HG03460 (cell line): Measurements from ENCODE around the gene ATAD3A.
"Not testable (repeated sequence)": the region's sequence is repeated elsewhere in the genome, so short reads cannot be mapped to it uniquely, and the experiment has no call there.

ENCODE experiments used
- ATAC-seq: cut with Tn5 transposase; IDR thresholded peaks from one replicate; pipeline ENCODE4 v1.9.1; 2021; ENCODE audit not compliant: unreplicated experiment

ATAD3A gene

DNA sequence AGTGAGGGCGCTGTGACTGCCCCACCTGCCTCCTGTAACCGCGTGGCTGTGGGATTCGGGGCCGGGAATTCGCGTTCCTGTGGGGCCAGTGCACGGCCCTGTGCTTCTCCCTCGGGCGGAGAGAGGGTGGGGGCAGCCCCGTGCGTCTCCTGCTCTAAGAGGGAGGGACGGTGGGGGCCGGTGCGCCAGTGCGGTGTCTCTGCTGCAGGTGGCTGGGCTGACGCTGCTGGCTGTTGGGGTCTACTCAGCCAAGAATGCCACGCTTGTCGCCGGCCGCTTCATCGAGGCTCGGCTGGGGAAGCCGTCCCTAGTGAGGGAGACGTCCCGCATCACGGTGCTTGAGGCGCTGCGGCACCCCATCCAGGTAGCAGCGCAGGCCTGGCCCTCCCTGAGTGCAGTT, 10.6 kb downstream of the ATAD3A start:
- ATAC-seq = not testable (repeated sequence)

DNA sequence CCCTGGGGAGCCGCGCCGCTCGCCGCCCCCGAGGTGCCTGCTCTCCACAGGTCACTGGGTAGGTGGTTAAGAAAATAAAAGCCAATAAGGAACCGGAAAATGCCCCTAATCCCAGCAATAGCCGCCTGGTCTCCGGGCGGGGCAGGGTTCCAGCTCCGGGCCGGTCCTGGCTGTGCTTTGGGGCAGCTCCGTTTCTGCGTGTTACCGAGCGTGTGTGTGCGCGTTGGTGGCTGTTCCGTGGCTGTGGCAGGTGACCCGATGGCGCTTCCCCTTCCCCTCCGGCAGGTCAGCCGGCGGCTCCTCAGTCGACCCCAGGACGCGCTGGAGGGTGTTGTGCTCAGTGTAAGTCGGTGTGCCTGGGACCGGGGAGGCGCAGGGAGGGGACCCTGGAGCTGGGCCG, 11.3 kb downstream of the ATAD3A start:
- ATAC-seq = not testable (repeated sequence)

DNA sequence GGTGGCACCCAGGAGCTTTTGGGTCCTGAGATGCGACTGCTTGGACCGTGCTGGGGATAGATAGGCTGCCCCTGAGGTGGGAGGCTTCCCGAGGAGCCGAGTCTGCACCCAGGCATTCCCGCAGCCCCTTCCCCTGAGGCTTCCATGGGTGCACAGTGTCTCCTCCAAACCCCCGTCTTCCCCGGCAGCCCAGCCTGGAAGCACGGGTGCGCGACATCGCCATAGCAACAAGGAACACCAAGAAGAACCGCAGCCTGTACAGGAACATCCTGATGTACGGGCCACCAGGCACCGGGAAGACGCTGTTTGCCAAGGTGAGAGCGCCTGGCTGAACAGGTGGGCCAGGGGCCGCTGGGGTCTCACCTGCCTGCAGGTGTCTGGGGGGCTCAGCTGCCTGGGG, 11.7 kb downstream of the ATAD3A start:
- not testable (repeated sequence) for ATAC-seq

DNA sequence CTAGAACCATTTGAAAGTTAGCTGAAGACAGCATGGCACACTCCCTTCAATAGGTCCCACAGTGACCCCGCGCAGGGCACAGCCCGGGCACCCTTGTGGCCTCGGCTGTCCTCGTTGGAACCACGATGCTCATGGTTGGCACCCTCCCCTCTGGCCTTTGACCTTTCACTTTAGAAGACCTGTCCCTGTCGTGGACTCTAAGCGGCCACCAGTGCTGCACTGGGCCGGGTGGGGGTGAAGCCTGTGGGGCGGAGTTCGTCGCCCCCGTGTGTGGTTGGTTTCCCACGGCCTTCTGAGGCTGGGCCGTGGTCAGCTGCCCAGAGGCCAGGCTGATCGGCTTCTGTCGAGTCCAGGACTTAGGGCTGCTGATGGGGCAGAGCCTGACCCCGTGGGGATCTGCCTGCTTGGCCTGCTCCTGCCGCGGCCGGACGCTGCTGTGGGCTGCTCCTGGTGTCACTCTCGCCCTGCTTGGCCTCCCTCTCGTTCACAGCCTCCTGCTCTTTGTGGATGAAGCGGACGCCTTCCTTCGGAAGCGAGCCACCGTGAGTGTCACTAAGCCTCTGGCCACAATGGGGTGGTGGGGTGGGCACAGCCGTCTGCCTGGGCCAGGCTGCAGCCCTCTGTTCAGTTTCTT, 12.9 kb downstream of the ATAD3A start:
- ATAC-seq = not testable (repeated sequence)

DNA sequence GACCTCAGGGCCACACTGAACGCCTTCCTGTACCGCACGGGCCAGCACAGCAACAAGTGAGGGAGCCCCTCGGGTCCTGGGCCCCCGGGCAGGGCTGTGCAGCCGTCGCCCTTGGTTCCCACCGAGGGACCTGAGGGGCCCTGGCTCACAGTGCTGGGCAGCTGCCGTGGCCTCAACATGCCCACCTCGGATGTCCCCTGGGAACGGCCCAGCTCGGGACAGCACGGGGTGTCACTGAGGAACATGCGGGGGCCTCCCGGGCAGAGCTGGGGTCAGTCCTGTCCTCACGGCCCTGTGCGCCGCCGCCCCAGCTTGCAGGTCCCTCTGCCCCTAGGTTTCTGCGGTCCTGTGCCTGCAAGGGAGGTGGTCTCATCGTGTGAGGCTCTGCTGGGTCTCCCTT, 14.5 kb downstream of the ATAD3A start:
- not testable (repeated sequence) for ATAC-seq

DNA sequence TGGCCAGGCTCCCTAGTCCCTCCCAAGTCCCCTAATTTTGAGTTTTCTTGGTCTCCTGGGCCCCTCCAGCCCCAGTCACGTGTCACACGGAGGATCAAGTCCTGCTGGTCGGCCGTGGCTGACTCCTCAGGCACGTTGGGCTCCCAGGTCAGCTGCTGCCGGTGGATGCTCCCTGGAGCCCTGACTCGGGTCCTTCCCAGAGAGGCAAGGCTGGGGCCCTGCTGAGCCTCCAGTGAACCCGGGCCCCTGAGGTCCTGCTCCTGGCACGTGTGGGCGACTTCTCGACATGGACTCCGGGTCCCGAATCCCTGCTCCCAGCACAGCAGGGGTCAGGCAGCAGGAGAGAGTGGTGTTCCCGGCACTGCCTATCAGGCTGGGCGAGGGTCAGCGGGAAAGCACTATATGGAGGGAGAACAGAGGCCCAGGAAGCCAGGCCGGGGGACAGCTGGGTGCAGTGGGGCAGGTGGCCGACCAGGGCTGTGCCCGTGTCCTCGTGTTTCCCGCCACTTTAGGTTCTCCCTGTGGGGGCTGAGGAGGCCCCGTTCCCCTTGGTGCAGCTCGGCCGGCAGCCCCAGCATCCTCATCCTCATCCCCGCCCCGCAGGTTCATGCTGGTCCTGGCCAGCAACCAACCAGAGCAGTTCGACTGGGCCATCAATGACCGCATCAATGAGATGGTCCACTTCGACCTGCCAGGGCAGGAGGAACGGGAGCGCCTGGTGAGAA, 15.3 kb downstream of the ATAD3A start:
- ATAC-seq = no peak

DNA sequence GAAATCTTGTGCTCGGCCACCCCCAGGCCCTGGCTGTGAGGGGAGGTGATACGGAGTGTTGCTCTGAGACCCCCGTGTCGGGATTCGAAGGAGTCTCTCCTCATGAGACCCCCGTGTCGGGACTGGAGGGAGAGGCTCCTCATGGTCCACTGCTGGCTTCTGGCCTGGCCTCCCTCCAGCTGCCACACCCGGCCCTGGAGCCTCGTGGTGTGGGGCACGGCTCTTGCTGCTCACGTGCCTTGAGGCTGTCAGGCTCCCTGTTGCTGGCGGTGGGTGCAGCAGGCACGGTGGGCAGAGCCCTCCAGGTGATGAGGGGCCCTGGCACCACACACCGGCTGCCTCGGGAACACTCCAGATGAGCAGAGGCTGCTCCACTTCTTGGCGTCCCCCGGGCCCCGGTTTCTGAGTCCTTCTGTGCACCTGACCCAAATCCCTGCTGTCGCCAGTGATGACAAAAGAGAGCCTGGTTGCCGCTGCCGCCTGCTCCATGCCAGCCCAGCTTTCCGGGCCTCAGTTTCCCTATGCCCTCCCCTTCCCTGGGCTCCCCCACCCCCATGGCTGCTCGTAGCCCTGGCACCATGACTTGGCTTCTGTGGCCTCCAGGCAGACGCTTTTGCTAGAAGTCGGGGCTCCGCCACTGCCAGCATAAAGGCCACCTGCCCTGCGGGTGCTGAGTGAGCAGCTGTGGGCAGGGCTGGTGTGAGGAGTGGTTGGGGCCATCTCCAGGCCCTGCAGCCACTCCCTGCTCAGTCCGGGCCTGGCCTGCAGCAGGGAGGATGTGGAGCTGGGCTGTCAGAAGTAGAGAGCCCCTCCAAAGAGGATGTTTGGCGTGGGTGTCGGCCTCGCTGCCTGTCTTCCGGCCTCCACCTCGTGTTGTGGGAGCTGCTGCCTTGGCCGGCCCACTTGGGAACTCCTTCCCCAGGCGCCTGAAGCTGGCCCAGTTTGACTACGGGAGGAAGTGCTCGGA, 16.6 kb downstream of the ATAD3A start:
- no peak for ATAC-seq

DNA sequence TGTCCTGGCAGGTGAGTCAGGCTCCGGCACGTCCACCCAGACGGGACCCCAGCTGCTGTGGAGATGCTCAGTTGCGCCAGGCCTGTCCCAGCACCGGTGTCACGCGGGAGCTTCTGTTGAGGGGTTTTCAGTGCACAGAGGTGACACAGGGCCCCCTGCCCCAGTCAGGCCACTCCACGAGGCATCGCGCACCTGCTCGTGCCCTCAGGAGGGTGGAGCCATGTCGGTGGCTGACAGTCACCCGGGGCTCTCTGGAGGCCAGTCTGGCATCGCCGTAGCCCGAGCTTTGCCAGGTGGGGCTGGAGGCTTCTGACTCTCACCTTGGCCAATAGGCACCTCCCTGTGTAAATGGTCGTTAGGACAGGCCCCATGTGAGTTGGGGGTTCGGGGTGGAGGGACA, 17.4 kb downstream of the ATAD3A start:
- no peak for ATAC-seq

DNA sequence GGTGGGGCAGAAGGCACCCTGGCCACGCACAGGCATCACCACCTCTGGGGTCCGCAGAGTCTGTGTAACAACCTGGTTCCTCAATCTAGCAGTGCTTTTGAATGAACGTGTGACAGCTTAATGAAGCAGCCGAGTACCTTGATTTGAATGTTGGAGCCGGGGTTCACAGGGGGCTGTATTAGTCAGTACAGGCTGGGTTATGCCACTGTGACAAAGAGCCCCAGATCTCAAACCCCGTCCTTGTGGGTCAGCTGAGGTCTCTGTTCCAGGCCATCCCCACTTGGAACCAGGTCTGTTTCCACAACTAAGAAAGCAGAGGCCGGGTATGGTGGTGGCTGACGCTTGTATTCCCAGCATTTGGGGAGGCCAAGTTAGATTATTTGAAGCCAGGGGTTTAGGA, 18.0 kb downstream of the ATAD3A start:
- ATAC-seq = no peak

DNA sequence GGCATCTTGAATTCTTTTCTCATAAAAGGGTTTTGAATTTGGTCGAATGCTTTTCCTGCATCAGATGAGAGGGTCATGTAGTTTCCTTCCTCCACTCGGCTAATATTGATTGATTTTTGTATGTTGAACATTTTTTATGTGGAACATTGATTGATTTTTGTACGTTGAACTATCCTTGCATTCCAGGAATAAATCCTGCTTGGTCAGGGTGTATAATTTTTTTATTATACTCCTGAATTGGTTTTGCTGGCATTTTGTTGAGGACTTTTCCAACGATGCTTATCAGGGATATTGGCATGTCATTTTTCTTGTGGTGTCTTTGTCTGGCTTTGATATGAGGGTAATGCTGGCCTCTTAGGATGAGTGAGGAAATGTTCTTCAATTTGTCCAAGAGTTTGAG, 20.0 kb downstream of the ATAD3A start:
- ATAC-seq = no peak

DNA sequence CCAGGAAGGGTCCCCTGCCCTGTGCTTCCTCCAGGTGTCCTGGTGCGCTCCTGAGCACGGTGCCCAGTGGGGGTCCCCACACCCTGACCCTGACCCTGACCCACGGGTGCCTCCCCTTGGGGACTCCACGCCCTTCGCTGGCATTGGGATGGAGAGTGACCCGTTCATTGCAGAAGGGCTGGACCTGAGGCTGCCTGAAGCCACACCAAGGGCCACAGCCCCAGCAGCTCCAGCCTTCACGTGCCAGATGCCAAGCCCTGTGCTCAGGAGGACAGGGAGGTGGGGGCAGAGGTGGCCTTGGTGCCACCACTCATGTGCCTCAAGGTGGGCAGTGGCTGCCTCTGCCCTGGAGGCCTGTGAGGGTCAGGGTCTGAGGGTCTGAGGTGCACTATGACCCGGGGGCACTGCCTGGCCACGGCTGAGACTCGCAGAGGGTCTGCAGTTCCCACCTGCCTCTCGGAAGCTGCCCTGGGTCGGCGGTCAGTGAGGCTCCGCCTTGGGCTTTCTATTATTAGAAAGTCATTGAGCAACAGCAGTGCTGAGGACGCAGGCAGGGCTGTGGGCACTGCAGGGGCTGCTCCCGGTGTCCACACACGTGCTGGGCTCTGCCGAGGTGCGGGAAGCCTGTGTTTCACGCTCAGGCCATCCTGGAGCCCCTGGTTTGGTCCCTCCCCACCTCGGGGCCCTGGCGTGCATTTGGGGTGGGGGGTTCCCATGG, 21.4 kb downstream of the ATAD3A start:
- ATAC-seq = not testable (repeated sequence)

DNA sequence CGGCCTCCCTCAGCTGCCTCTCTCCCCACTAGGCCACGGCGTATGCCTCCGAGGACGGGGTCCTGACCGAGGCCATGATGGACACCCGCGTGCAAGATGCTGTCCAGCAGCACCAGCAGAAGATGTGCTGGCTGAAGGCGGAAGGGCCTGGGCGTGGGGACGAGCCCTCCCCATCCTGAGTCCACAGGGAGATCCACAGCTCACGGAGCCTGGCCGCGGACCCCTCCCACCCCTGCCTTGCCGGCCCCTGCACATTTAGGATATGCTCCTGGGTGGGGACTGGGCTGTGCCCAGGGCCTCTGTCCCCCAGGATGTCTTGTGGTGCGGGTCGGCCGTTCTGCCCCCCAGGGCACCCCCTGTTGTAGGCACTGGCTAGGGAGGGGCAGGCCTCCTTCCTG, 21.9 kb downstream of the ATAD3A start:
- ATAC-seq = not testable (repeated sequence)

DNA sequence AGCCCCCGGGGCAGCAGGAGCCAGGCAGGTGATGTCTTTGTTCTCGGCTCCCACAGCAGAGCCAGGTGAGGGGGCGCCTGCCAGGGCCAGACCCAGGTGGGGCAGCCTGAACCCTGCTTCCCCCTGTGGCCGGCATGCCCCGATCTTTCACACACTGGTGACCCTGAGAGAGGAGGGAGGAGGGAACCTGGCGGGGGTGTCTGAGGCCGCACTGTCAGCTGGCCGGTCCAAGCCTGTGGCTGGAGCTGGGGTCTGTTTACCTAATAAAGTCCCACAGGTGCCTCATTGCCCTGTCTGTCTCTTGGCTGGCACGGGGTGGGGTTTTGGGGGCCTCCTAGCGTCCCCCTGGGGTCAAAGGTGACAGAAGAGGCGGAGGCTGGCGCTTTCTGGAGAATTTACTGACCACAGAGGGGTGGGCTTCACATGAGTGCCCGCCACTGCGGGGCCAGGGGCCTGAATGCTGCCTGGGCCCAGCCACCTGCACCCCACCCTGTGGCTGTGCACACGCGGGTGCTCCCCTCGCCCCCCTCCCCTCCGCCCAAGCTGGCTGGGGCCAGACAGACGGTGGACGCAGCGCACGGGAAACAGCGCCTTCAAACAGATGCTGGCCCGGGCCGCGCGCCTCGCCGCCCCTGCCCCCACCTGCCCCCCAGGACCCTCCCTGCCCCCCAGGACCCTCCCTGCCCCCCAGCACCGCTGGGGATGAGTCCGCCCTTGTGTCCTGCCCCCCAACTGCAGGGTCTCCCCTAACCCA, 22.6 kb downstream of the ATAD3A start:
- no peak for ATAC-seq

DNA sequence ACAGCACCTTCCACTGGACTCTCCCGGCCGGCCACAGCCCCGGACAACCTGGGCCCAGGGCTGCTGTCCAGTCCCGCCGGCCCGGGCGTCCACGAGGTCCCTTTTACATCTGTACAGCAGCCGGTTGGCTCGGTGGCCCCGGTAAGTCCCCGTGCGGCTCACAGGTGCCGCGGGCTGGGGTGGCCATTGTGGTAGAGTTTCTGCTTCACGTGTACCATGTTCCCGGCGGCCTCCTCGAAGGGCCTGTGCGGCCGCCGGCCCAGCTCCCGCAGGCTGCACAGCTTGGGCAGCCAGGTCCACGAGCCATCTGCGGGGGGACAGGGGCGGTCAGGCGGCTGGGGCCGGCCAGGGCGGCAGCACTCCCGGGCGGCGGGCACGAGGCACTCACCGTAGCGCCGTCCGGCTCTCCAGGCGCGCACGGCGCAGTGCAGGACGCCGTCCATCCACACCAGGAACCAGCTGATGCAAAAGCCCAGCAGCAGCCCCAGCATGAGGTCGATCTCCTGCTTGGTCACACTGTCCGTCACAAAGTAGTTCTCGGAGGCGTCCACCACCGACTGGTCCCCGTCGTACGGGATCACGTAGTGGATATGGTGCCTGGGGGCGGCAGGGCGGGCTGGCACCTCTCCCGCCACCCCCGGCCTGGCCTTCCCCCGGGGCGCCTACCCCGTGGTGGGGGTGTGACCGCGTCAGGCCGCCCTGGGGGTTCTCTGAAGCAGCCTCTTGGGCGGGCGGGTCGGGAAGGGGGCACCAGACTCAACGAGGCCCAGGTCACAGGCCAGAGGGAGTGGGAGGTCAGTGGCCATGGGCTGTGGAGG, 23.4 kb downstream of the ATAD3A start:
- ATAC-seq = no peak

DNA sequence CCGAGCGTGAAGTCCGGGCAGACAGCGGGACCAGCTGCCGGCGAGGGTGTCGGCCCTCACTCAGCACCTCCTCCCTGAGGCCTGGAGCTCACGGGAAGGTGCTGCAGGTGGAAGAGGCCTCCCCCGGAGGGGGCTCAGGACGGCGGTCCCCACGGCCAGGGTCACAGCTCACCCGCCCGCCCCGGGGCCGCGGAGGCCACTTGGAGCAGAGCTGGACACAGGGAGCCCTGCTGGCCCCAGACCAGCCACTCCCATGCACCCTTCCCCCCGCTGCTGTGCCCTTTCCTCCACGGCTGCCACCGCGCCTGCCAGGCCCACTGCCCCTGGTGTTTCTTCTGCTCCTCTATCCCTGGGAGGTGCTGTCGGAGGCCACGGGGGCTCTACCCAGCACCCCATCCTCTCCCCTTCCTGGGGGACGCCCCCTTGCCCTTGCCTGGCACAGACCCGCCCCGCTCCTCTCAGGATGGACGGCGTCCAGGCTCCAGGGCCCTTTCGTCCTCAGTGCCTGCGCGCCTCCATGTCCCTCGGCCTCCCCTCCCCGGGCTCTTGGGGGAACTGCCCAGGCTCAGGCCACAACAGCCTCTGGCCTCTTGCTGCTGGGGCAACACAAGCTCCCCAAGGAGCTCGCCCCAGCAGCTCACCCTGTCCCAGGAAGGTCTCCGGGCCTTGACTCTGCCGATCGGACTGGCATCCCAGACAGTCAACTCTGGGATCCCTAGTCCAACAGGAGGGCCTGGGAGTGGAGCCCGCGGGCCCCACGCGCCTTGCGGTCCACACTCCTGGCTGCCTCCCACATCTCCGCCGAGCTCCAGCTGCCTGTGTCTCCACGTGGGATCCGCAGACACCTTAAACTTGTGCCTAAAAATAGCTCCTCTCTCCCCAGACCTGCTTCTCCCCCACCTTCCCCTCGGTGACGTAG, 24.3 kb downstream of the ATAD3A start:
- no peak for ATAC-seq

DNA sequence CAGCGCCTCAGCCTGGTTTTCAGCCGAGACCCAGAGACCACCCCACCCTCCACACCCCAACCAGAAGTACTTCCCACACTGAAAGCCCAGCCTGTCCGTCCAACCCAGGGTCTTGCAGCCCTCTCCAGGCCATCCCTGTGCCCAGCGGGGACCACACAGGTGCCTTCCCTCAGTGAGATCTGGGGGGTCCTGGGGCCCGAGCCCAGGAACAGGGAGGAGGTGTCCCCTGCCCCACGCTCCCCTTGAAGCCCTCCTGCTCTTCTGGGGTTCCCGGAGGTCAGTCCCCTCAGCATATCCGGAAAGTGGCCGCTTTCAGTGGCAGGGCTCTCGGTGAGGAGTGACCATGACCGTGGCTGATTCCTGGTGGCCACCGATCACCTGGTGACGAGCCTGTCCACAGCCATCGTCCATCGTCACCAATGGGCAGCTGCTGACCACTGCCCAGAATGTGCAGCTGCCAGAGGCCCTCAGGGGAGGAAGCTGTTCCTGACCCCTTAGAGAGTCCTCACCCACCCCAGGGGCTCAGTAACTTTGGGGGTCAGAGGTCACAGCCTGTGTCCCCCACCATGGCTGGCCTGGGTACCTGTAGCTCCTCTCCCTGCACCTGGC, 25.1 kb downstream of the ATAD3A start:
- ATAC-seq = no peak

DNA sequence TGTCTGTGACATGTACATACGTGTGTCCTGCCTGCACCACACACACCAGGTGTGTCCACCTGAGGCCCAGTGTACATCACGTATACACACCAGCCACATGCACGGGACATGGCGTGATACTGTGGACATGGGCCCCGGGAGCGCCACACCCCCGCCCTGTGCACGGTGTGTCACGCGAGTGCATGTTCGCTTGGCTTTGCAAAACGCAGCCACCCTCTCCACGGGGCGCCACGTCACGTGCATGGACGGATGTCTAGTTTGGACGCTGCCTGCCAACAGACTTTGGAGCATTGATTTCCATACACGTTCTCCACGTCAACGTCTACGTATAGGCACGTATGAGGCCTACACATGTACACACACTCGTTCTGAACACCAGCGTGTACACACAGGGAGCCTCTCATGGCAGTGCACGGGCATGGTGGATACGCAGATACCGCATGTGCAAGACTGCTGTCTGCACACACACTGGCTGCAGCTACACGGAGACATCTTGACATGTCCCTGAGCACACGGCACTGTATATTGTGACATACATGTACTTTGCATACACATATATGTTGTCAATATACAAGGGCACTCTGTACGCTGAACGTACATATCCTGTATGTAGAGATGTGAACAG, 25.8 kb downstream of the ATAD3A start:
- no peak for ATAC-seq

DNA sequence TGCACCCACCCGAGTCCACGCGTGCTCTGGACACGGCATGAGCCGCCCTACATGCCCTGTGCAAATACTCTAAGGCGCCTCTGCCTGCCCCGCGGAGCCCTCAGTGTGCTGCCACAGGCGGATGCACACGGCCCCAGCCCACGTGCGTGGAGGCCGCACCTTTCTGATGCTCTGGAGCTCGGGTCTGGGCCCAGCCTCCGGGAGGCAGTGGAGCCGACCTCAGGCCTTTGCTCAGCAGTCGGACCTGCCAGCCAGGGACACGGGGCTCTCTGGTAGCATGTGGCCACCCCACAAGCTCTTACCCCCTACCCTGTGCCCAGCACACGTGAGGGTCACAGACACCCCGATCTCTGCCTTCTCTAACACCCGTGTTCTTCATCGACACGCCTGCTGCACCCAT, 26.4 kb downstream of the ATAD3A start:
- ATAC-seq = no peak
